Chondrocyte (in vitro differentiated cells): ENCODE data around the gene BCL7A. TPM values are rescaled to one million over a fixed set of nuclear protein-coding genes. Genes with fewer than 3 reads are reported as not detected.

Experiments
- DNase-seq: peaks from one replicate; pipeline ENCODE4 v3.0.0; 2021; ENCODE audit warnings: mixed read lengths, low spot score
- H3K27ac Mint-ChIP-seq: one replicate; pipeline ENCODE4 v1.8.0; 2021; ENCODE audit warnings: mild to moderate bottlenecking, moderate library complexity, mixed read lengths; ENCODE audit not compliant: unreplicated experiment
- H3K27me3 Mint-ChIP-seq: 2 replicates; pipeline ENCODE4 v1.8.0; 2021; ENCODE audit warnings: low read depth, mixed read lengths
- H3K36me3 Mint-ChIP-seq: 2 replicates; pipeline ENCODE4 v1.8.0; 2021; ENCODE audit warnings: low read depth, mixed read lengths
- H3K4me1 Mint-ChIP-seq: 2 replicates; pipeline ENCODE4 v1.8.0; 2021; ENCODE audit warnings: low read depth, mild to moderate bottlenecking, mixed read lengths
- H3K4me3 Mint-ChIP-seq: one replicate; pipeline ENCODE4 v1.8.0; 2021; ENCODE audit warnings: mild to moderate bottlenecking, moderate library complexity, mixed read lengths; ENCODE audit not compliant: unreplicated experiment
- H3K9me3 Mint-ChIP-seq: 2 replicates; pipeline ENCODE4 v1.8.0; 2021; ENCODE audit warnings: low read depth, mixed read lengths
- CTCF ChIP-seq: fragments of 200-600 bp; sonication (generic); IDR thresholded peaks from 2 replicates; pipeline ENCODE4 v1.5.0; 2021; ENCODE audit warnings: antibody characterized with exemption, mild to moderate bottlenecking, moderate library complexity
- total RNA-seq: library from RNA; stranded (reverse); gene quantifications from 3 replicates; pipeline ENCODE4 v1.2.1, GENCODE V29; 2021

BCL7A gene
- total RNA-seq, 1 donor from 2014 or later = 10.0 TPM

- no peak for DNase-seq
- no peak for TF ChIP-seq CTCF
- Mint-ChIP-seq H3K4me3 (peak overlapping the region; percentile 72), H3K9me3 (no peaks in the 10 kb centered on the region), H3K4me1 (peaks cover 46% of the 10 kb centered on the region), H3K27me3 (no peaks in the 10 kb centered on the region), H3K27ac (peak overlapping the region; percentile 98), H3K36me3 (peaks cover 13% of the 10 kb centered on the region)
Observed at GRCh38 chr12:122062832-122063693, 41.4 kb downstream of the BCL7A start.

- DNase-seq = no peak
- Mint-ChIP-seq H3K9me3 (no peaks in the 10 kb centered on the region), H3K27me3 (no peaks in the 10 kb centered on the region), H3K4me3 (peak overlapping the region; percentile 72), H3K4me1 (peaks cover 51% of the 10 kb centered on the region), H3K27ac (peak overlapping the region; percentile 98), H3K36me3 (peaks cover 11% of the 10 kb centered on the region)
- no peak for TF ChIP-seq CTCF
Observed at GRCh38 chr12:122063694-122064024, 42.0 kb downstream of the BCL7A start.

GRCh38 chr12:122064025-122064777 lies 42.5 kb downstream of the BCL7A start:
- H3K27me3 Mint-ChIP-seq = no peaks in the 10 kb centered on the region
- TF ChIP-seq CTCF = peak; percentile 73
- H3K4me3 Mint-ChIP-seq = peak overlapping the region; percentile 72
- H3K9me3 Mint-ChIP-seq = no peaks in the 10 kb centered on the region
- no peak for DNase-seq
- H3K36me3 Mint-ChIP-seq = peaks cover 5% of the 10 kb centered on the region
- peak overlapping the region; percentile 98 for H3K27ac Mint-ChIP-seq
- H3K4me1 Mint-ChIP-seq = peaks cover 51% of the 10 kb centered on the region

DNA sequence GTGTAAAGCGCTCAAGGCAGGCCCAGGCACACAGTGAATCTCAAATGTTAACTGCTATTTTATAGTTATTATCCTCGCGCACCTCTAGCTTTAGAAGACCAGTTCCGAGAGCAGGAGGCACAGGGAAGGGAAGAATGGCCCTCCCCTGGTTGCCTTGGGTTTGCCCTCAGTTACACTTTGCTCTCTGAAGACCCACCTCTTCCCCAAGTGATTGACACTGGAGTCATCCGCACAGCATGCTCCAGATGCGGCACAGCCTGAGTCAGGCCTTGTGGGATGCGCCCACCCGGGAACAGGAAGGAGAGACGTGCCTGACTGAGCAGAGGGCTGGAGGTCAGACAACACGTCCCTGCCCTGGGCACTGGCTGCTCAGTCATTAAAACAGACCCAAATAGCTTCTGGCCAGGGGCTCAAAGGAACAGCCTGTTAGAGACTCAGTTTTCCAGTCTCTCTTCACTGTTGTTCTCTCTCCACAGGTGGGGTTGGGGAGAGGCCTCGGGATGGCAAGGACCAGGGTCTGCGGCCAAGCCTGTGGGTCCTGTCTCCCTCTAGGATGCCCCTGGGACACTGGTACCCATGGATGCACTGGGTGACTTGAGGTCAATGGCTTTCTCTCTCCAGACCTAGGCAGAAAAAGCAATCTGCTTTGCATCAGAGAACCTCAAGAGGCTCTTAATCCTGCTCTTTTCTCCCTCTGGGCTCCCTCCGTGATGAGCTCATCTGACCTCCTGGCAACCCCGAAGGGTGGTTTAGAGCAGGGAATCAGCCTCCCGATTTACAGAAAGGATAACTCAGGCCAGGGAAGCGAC lies 43.3 kb downstream of the BCL7A start:
- DNase-seq = no peak

More for the DNA sequence above, 43.3 kb downstream of the BCL7A start:
- peak overlapping the region; percentile 72 for H3K4me3 Mint-ChIP-seq
- H3K27ac Mint-ChIP-seq = peak overlapping the region; percentile 98
- no peaks in the 10 kb centered on the region for H3K27me3 Mint-ChIP-seq
- H3K4me1 Mint-ChIP-seq = peaks cover 55% of the 10 kb centered on the region
- no peak for TF ChIP-seq CTCF
- peaks cover 5% of the 10 kb centered on the region for H3K36me3 Mint-ChIP-seq
- H3K9me3 Mint-ChIP-seq = no peaks in the 10 kb centered on the region
